ENCODE measurements around the gene CD300LB.

The CD300LB gene

GRCh38 chr17:74547736-74548135, 16.5 kb upstream of the CD300LB start:
- H3K27ac ChIP-seq: no peak overlapping the region

GRCh38 chr17:74547264-74547663, 16.0 kb upstream of the CD300LB start:
- H3K27ac ChIP-seq: no peak overlapping the region
- TF ChIP-seq CTCF (conservative IDR thresholded peaks at IDR 0.05) (no peak), ZFX (IDR thresholded peaks at IDR 0.05) (no peak)

More at GRCh38 chr17:74547736-74548135, 16.5 kb upstream of the CD300LB start:
- TF ChIP-seq CTCF (conservative IDR thresholded peaks at IDR 0.05): no peak
- no peak for TF ChIP-seq ZFX (IDR thresholded peaks at IDR 0.05)

GRCh38 chr17:74546586-74546985, 15.3 kb upstream of the CD300LB start:
- no peak for TF ChIP-seq CTCF (conservative IDR thresholded peaks at IDR 0.05)
- TF ChIP-seq ZFX (IDR thresholded peaks at IDR 0.05): no peak
- H3K27ac ChIP-seq: no peak overlapping the region

- H3K27ac ChIP-seq: no peak within 1 kb of the TSS
- no peak for TF ChIP-seq ZFX (IDR thresholded peaks at IDR 0.05)
- no peak for TF ChIP-seq CTCF (conservative IDR thresholded peaks at IDR 0.05)
Observed at GRCh38 chr17:74545843-74546230, 14.6 kb upstream of the CD300LB start, which contains the start of gene CD300C. Gene CD300C, minus strand, starts transcription at chr17:74546115. Its CDS starts 333 bp downstream, at chr17:74545782.

GRCh38 chr17:74544991-74545842, 13.9 kb upstream of the CD300LB start:
- H3K27ac ChIP-seq: no peak overlapping the region
- no peak for TF ChIP-seq ZFX (IDR thresholded peaks at IDR 0.05)
- no peak for TF ChIP-seq CTCF (conservative IDR thresholded peaks at IDR 0.05)

GRCh38 chr17:74543891-74544760, 12.9 kb upstream of the CD300LB start:
- TF ChIP-seq CTCF (conservative IDR thresholded peaks at IDR 0.05): no peak
- no peak overlapping the region for H3K27ac ChIP-seq

GRCh38 chr17:74543406-74543805, 12.1 kb upstream of the CD300LB start:
- TF ChIP-seq ZFX (IDR thresholded peaks at IDR 0.05): no peak
- TF ChIP-seq CTCF (conservative IDR thresholded peaks at IDR 0.05): no peak
- H3K27ac ChIP-seq: no peak overlapping the region
